Peyer's patch (tissue), 4 donors: ENCODE data around the gene CTBP2.

Source experiments
- POLR2A ChIP-seq, 2 donors: fragments of 450-650 bp; IDR thresholded peaks; one replicate each; pipeline ENCODE4 v1.5.1; 2017; ENCODE audit warnings: antibody characterized with exemption in 2 of 2, mild to moderate bottlenecking in 2 of 2, moderate library complexity in 2 of 2
- TF ChIP-seq, protein P1 (sequence below), 6 experiments: fragments of 450-650 bp in 4 of 6; fragments of 200-600 bp in 2 of 6; sonication (generic) in 1 of 6; IDR thresholded peaks; one replicate each; pipeline ENCODE4 v1.5.1; 2017 to 2019; ENCODE audit warnings: antibody characterized with exemption in 6 of 6, mild to moderate bottlenecking in 3 of 6, moderate library complexity in 1 of 6

DNA sequence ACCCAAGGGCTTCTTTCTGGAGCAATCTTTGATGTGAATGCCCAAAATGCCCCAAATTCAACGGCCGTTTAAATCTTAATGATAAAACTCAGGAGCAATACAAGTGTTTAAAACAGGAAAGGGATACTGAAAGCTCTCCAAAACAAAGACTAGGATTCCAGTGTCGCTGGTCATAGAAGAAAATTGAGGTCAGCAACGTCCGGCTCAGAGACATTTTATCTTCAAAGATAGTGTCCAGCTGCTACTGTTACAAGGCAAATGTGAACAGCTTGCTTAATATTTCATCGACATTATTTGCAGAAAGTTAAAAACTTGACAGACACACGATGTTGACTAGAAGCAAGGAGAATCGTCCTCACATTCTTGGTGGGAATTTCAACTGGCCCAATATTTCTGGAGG, 15.4 kb upstream of the CTBP2 start:
- TF ChIP-seq, protein P1, sequence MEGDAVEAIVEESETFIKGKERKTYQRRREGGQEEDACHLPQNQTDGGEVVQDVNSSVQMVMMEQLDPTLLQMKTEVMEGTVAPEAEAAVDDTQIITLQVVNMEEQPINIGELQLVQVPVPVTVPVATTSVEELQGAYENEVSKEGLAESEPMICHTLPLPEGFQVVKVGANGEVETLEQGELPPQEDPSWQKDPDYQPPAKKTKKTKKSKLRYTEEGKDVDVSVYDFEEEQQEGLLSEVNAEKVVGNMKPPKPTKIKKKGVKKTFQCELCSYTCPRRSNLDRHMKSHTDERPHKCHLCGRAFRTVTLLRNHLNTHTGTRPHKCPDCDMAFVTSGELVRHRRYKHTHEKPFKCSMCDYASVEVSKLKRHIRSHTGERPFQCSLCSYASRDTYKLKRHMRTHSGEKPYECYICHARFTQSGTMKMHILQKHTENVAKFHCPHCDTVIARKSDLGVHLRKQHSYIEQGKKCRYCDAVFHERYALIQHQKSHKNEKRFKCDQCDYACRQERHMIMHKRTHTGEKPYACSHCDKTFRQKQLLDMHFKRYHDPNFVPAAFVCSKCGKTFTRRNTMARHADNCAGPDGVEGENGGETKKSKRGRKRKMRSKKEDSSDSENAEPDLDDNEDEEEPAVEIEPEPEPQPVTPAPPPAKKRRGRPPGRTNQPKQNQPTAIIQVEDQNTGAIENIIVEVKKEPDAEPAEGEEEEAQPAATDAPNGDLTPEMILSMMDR (IDR thresholded peaks at IDR 0.05), result no peak
- no peak for TF ChIP-seq POLR2A (IDR thresholded peaks at IDR 0.05)
